Tibial nerve (tissue), 4 donors: ENCODE measurements around the gene CNOT8. TPM values are rescaled to one million over a fixed set of nuclear protein-coding genes. Genes with fewer than 3 reads are reported as not detected.

Experiments
- DNase-seq, 2 donors: peaks; one replicate each; pipeline ENCODE4 v3.0.0-alpha.2; 2019; ENCODE audit warnings: low spot score in 2 of 2
- H3K27ac ChIP-seq, 4 donors: fragments of 200-600 bp; sonication (generic) in 3 of 4; one replicate each; pipeline ENCODE4 v1.5.1; 2017 to 2019; ENCODE audit warnings: mild to moderate bottlenecking in 1 of 4
- H3K27me3 ChIP-seq, 2 donors: fragments of 200-600 bp; sonication (generic) in 1 of 2; one replicate each; pipeline versions ENCODE4 v1.5.1 to v1.6.0; 2017 to 2019
- H3K36me3 ChIP-seq, 3 donors: fragments of 200-600 bp; sonication (generic); one replicate each; pipeline ENCODE4 v1.5.1; 2018 to 2019
- H3K4me1 ChIP-seq, 4 donors: fragments of 200-600 bp; sonication (generic) in 3 of 4; one replicate each; pipeline ENCODE4 v1.5.1; 2017 to 2019
- H3K4me3 ChIP-seq, 4 donors: fragments of 200-600 bp; sonication (generic) in 3 of 4; one replicate each; pipeline ENCODE4 v1.5.1; 2017 to 2019; ENCODE audit warnings: mild to moderate bottlenecking in 1 of 4, moderate library complexity in 1 of 4
- H3K9me3 ChIP-seq, 4 donors: fragments of 200-600 bp; sonication (generic) in 3 of 4; one replicate each; pipeline ENCODE4 v1.5.1; 2017 to 2019
- CTCF ChIP-seq, 5 experiments: fragments of 200-600 bp in 3 of 5; fragments of 450-650 bp in 2 of 5; sonication (generic) in 3 of 5; IDR thresholded peaks; one replicate each; pipeline ENCODE4 v1.5.1; 2016 to 2019; ENCODE audit warnings: antibody characterized with exemption in 5 of 5, mild to moderate bottlenecking in 3 of 5, moderate library complexity in 2 of 5
- EP300 ChIP-seq, 2 donors: sonication (generic); formaldehyde crosslinking; IDR thresholded peaks; one replicate each; pipeline ENCODE4 v1.6.1; 2017; ENCODE audit warnings: antibody characterized with exemption in 2 of 2, mild to moderate bottlenecking in 1 of 2
- POLR2A ChIP-seq, 2 donors: fragments of 450-650 bp; IDR thresholded peaks; one replicate each; pipeline ENCODE4 v1.6.1; 2017; ENCODE audit warnings: antibody characterized with exemption in 2 of 2, mild to moderate bottlenecking in 2 of 2, moderate library complexity in 2 of 2
- WGBS, 2 donors: methylation state at CpG; one replicate each; pipeline ENCODE4 v1.1.5; 2018; 5-methylcytosine and 5-hydroxymethylcytosine counted together
- total RNA-seq, 4 donors: library from RNA; depleted of rRNA; stranded (reverse); fragments of >200 nt; gene quantifications; one replicate each; pipeline ENCODE4 v1.1.0, GENCODE V29; 2016

Gene CNOT8
- total RNA-seq, 4 donors from 2014 or later, result 83.9 to 136 (median 102) TPM

- peak overlapping the region; percentile 94 to 98 (median 96) for H3K27ac ChIP-seq
- 1% methylated on average over 47 to 52 of the region's 59 CpGs for WGBS, 2 donors
Measured at GRCh38 chr5:154857530-154858296, 714 bp upstream of the CNOT8 start.

GRCh38 chr5:154858972-154859871 is 795 bp downstream of the CNOT8 start:
- no peak for TF ChIP-seq CTCF (IDR thresholded peaks at IDR 0.05)
- no peak for TF ChIP-seq POLR2A (IDR thresholded peaks at IDR 0.05)
- TF ChIP-seq EP300 (IDR thresholded peaks at IDR 0.05), result no peak
- Histone ChIP-seq H3K4me1 (peaks cover 0 to 53% (median 30%) of the 10 kb centered on the region in 4 donors), H3K27me3 (no peaks in the 10 kb centered on the region), H3K9me3 (no peaks in the 10 kb centered on the region), H3K4me3 (peak overlapping the region; percentile 72 to 90 (median 79)), H3K36me3 (peaks cover 0 to 5% (median 0%) of the 10 kb centered on the region in 3 donors), H3K27ac (peak overlapping the region; percentile 94 to 98 (median 96))
- 1% methylated on average over 26 of the region's 26 CpGs for WGBS, 2 donors
- no peak for DNase-seq

More at GRCh38 chr5:154857530-154858296, 714 bp upstream of the CNOT8 start:
- Histone ChIP-seq H3K36me3 (no peaks in the 10 kb centered on the region), H3K27me3 (no peaks in the 10 kb centered on the region), H3K4me3 (peak overlapping the region; percentile 72 to 90 (median 79)), H3K4me1 (peaks cover 0 to 46% (median 30%) of the 10 kb centered on the region in 4 donors), H3K9me3 (no peaks in the 10 kb centered on the region)
- DNase-seq, result peak; percentile 96 to 98
- peak in 1 of 2 donors; percentile 94 for TF ChIP-seq EP300 (IDR thresholded peaks at IDR 0.05)
- TF ChIP-seq CTCF (IDR thresholded peaks at IDR 0.05), result peak in 2 of 5 experiments; percentile 33 to 41
- TF ChIP-seq POLR2A (IDR thresholded peaks at IDR 0.05), result peak; percentile 72 to 85

GRCh38 chr5:154860123-154860522 is 1.7 kb downstream of the CNOT8 start:
- H3K27ac ChIP-seq, result peak overlapping the region in 3 of 4 donors; percentile 94 to 98 (median 96)

GRCh38 chr5:154860765-154861164 is 2.3 kb downstream of the CNOT8 start:
- TF ChIP-seq EP300 (IDR thresholded peaks at IDR 0.05), result no peak
- TF ChIP-seq CTCF (IDR thresholded peaks at IDR 0.05), result no peak
- TF ChIP-seq POLR2A (IDR thresholded peaks at IDR 0.05), result no peak
- peak overlapping the region in 3 of 4 donors; percentile 72 to 90 (median 74) for H3K4me3 ChIP-seq
- H3K27me3 ChIP-seq, result no peaks in the 10 kb centered on the region
- WGBS, 2 donors, result 30 to 43% methylated on average over 4 of the region's 4 CpGs
- DNase-seq, result no peak
- H3K27ac ChIP-seq, result peak overlapping the region in 3 of 4 donors; percentile 94 to 98 (median 96)
- H3K9me3 ChIP-seq, result no peaks in the 10 kb centered on the region
- peaks cover 0 to 20% (median 4%) of the 10 kb centered on the region in 3 donors for H3K36me3 ChIP-seq
- H3K4me1 ChIP-seq, result peaks cover 0 to 60% (median 30%) of the 10 kb centered on the region in 4 donors

More at GRCh38 chr5:154860123-154860522, 1.7 kb downstream of the CNOT8 start:
- peaks cover 0 to 14% (median 0%) of the 10 kb centered on the region in 3 donors for H3K36me3 ChIP-seq
- H3K4me1 ChIP-seq, result peaks cover 0 to 54% (median 30%) of the 10 kb centered on the region in 4 donors
- no peak for DNase-seq
- peak overlapping the region; percentile 72 to 90 (median 79) for H3K4me3 ChIP-seq
- TF ChIP-seq POLR2A (IDR thresholded peaks at IDR 0.05), result no peak
- peak in 1 of 2 donors; percentile 67 for TF ChIP-seq EP300 (IDR thresholded peaks at IDR 0.05)
- no peak for TF ChIP-seq CTCF (IDR thresholded peaks at IDR 0.05)
- no peaks in the 10 kb centered on the region for H3K27me3 ChIP-seq
- no peaks in the 10 kb centered on the region for H3K9me3 ChIP-seq
- 29 to 32% methylated on average over 5 of the region's 5 CpGs for WGBS, 2 donors
